ENCODE measurements around the gene RAPGEF4.

DNA sequence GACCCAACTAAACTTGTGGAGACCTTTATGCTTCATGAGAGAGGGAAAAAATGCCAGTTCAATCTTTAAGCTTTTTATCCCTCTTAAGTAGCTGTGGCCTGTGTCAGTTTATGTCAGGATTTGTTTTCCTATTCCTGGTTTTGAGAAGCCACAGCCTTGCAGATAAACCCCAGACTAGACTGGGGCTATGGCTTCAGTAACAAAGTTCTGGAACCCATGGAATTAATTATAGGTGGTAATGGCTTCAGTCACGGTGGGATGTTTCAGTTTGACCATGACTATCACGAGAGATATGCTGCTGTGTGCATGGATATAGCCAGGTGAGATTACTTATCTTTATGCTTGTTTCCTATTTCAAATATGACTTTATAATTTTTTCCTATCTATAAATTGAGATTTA lies 134.8 kb downstream of the RAPGEF4 start:
- no peak for TF ChIP-seq POLR2A (IDR thresholded peaks at IDR 0.05)
- TF ChIP-seq, protein P1, sequence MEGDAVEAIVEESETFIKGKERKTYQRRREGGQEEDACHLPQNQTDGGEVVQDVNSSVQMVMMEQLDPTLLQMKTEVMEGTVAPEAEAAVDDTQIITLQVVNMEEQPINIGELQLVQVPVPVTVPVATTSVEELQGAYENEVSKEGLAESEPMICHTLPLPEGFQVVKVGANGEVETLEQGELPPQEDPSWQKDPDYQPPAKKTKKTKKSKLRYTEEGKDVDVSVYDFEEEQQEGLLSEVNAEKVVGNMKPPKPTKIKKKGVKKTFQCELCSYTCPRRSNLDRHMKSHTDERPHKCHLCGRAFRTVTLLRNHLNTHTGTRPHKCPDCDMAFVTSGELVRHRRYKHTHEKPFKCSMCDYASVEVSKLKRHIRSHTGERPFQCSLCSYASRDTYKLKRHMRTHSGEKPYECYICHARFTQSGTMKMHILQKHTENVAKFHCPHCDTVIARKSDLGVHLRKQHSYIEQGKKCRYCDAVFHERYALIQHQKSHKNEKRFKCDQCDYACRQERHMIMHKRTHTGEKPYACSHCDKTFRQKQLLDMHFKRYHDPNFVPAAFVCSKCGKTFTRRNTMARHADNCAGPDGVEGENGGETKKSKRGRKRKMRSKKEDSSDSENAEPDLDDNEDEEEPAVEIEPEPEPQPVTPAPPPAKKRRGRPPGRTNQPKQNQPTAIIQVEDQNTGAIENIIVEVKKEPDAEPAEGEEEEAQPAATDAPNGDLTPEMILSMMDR (IDR thresholded peaks at IDR 0.05 in 4 of 5, conservative IDR thresholded peaks at IDR 0.05 in 1 of 5) = no peak
